Caco-2 (cell line): ENCODE results near the gene MLC1. TPM values are rescaled to one million over a fixed set of nuclear protein-coding genes. Genes with fewer than 3 reads are reported as not detected.

ENCODE experiments used
- BruUV-seq: library from RNA; stranded (reverse); fragments of 400-500 nt; replicated peaks from 2 replicates; lab custom pipeline; 2021; lab: Mats Ljungman, UMichigan
- CTCF ChIA-PET: fragments of 300-600 bp; sonication (Branson Sonifier 250); formaldehyde crosslinking; loops from one replicate; lab custom pipeline; 2022; ENCODE audit warnings: antibody characterized with exemption; lab: Charles Lee
- POLR2A ChIA-PET: fragments of 300-600 bp; sonication (Branson Sonifier 250); formaldehyde crosslinking; loops from one replicate; lab custom pipeline; 2022; ENCODE audit warnings: antibody characterized with exemption; lab: Charles Lee
- DNase-seq, 2 experiments: peaks; one replicate each; pipeline versions ENCODE4 v3.0.0 to v3.0.0-alpha.2; 2020 to 2022
- H3K27me3 ChIP-seq: replicated peaks from 2 replicates; pipeline ENCODE4 v1.6.0; 2011; ENCODE audit warnings: low read length; ENCODE audit not compliant: control insufficient read depth, insufficient read depth
- H3K36me3 ChIP-seq: 2 replicates; pipeline ENCODE4 v1.5.1; 2011; ENCODE audit warnings: low read length; ENCODE audit not compliant: control insufficient read depth, insufficient read depth
- H3K4me1 ChIP-seq: fragments of 250-450 bp; sonication (Bioruptor Pico); 2 replicates; pipeline ENCODE4 v1.5.1; 2020; ENCODE audit warnings: mild to moderate bottlenecking
- H3K4me3 ChIP-seq: 2 replicates; pipeline ENCODE4 v1.5.1; 2011; ENCODE audit warnings: low read depth, mild to moderate bottlenecking, control low read depth, low read length
- H3K9me3 ChIP-seq: fragments of 250-450 bp; sonication (Bioruptor Pico); 2 replicates; pipeline ENCODE4 v1.5.1; 2020; ENCODE audit warnings: mild to moderate bottlenecking, moderate library complexity
- H3K27ac Mint-ChIP-seq: one replicate; pipeline ENCODE4 v1.8.0; 2022; ENCODE audit warnings: mixed read lengths; ENCODE audit not compliant: unreplicated experiment
- H3K27me3 Mint-ChIP-seq: one replicate; pipeline ENCODE4 v1.8.0; 2022; ENCODE audit warnings: mixed read lengths; ENCODE audit not compliant: insufficient read depth, unreplicated experiment
- H3K36me3 Mint-ChIP-seq: one replicate; pipeline ENCODE4 v1.8.0; 2022; ENCODE audit warnings: mild to moderate bottlenecking, mixed read lengths; ENCODE audit not compliant: insufficient read depth, unreplicated experiment
- H3K4me1 Mint-ChIP-seq: one replicate; pipeline ENCODE4 v1.8.0; 2022; ENCODE audit warnings: low read depth, mixed read lengths; ENCODE audit not compliant: unreplicated experiment
- H3K4me3 Mint-ChIP-seq: one replicate; pipeline ENCODE4 v1.8.0; 2022; ENCODE audit warnings: mild to moderate bottlenecking, moderate library complexity, mixed read lengths; ENCODE audit not compliant: unreplicated experiment
- H3K9me3 Mint-ChIP-seq: one replicate; pipeline ENCODE4 v1.8.0; 2022; ENCODE audit warnings: mixed read lengths; ENCODE audit not compliant: unreplicated experiment
- CTCF ChIP-seq, 2 experiments: fragments of 200-600 bp in 1 of 2; IDR thresholded peaks; 1 replicate in 1 of 2; 2 replicates in 1 of 2; pipeline versions ENCODE4 v1.5.1 to v1.8.0; 2011 to 2022; ENCODE audit warnings: antibody characterized with exemption in 1 of 2, control low read depth in 1 of 2, inconsistent platforms in 1 of 2, low read depth in 1 of 2, low read length in 1 of 2, mild to moderate bottlenecking in 1 of 2, moderate library complexity in 1 of 2; ENCODE audit not compliant: insufficient read depth in 1 of 2, severe bottlenecking in 1 of 2, unreplicated experiment in 1 of 2
- intact Hi-C: fragments of 100-400 bp; cut with micrococcal nuclease; formaldehyde crosslinking; loops from one replicate; pipeline ENCODE4 v1.10.0; 2022; ENCODE audit not compliant: unreplicated experiment
- total RNA-seq: library from RNA; stranded (reverse); gene quantifications from 2 replicates; pipeline ENCODE4 v1.2.3, GENCODE V29; 2022

The MLC1 gene
- total RNA-seq, 1 experiment from 2014 or later: 0.14 TPM

GRCh38 chr22:50129121-50129736, 44.0 kb upstream of the MLC1 start:
- H3K9me3 Mint-ChIP-seq: peaks cover 6% of the 10 kb centered on the region
- POLR2A ChIA-PET: no interaction called here
- no peaks in the 10 kb centered on the region for H3K36me3 Mint-ChIP-seq
- CTCF ChIA-PET: interaction anchor here (0.6 kb wide), 1 partner anchor 19 kb away, joined by 3 read pairs; no protein-coding TSS in a partner anchor
- intact Hi-C loops: no loop called here
- H3K27me3 ChIP-seq: no peaks in the 10 kb centered on the region
- H3K4me1 Mint-ChIP-seq: no peaks in the 10 kb centered on the region
- H3K36me3 ChIP-seq: no peaks in the 10 kb centered on the region
- no peaks in the 10 kb centered on the region for H3K4me1 ChIP-seq
- no peak overlapping the region for H3K27ac Mint-ChIP-seq
- no peak overlapping the region for H3K4me3 Mint-ChIP-seq
- no peak for TF ChIP-seq CTCF (IDR thresholded peaks at IDR 0.05; ENCODE audit: insufficient read depth in 1 of 2, low read depth in 1 of 2, low read length in 1 of 2, severe bottlenecking in 1 of 2, unreplicated experiment in 1 of 2)
- DNase-seq: no peak
- H3K4me3 ChIP-seq: no peak overlapping the region
- H3K27me3 Mint-ChIP-seq: no peaks in the 10 kb centered on the region
- no TSS peak for BruUV-seq
- no peaks in the 10 kb centered on the region for H3K9me3 ChIP-seq

DNA sequence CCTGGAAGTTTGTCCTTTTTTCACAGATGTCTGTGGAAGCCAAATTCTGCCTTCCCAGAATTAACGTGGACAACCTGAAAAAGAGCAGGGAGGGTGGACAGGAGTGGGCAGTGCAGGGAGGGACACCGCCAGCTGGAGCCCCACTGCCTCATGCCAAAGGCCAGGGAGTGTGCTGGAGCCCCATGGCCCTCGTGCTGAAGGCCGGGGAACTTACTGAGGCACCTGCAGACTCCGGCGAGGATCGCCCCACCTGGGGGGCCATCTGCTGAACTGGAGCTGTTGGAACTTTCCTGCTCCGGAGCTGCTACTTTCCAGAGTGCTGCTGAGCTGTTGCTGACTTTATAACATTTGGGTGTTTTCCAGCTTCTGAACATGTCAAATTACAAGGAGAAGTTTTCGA, 39.8 kb upstream of the MLC1 start:
- DNase-seq: no peak
- H3K9me3 Mint-ChIP-seq: peaks cover 13% of the 10 kb centered on the region
- no peaks in the 10 kb centered on the region for H3K27me3 Mint-ChIP-seq
- peaks cover 7% of the 10 kb centered on the region for H3K4me1 ChIP-seq
- H3K27me3 ChIP-seq: no peaks in the 10 kb centered on the region
- ChIA-PET POLR2A (no interaction called here), CTCF (no interaction called here)
- H3K4me1 Mint-ChIP-seq: peaks cover 1% of the 10 kb centered on the region
- no peak for TF ChIP-seq CTCF (IDR thresholded peaks at IDR 0.05; ENCODE audit: insufficient read depth in 1 of 2, low read depth in 1 of 2, low read length in 1 of 2, severe bottlenecking in 1 of 2, unreplicated experiment in 1 of 2)
- BruUV-seq: no TSS peak
- peaks cover 4% of the 10 kb centered on the region; the same call in 1 of the 2 replicates for H3K9me3 ChIP-seq
- no peak overlapping the region for H3K4me3 ChIP-seq
- intact Hi-C loops: no loop called here
- peaks cover 6% of the 10 kb centered on the region for H3K36me3 Mint-ChIP-seq
- no peaks in the 10 kb centered on the region for H3K36me3 ChIP-seq
- H3K4me3 Mint-ChIP-seq: no peak overlapping the region
- no peak overlapping the region for H3K27ac Mint-ChIP-seq

DNA sequence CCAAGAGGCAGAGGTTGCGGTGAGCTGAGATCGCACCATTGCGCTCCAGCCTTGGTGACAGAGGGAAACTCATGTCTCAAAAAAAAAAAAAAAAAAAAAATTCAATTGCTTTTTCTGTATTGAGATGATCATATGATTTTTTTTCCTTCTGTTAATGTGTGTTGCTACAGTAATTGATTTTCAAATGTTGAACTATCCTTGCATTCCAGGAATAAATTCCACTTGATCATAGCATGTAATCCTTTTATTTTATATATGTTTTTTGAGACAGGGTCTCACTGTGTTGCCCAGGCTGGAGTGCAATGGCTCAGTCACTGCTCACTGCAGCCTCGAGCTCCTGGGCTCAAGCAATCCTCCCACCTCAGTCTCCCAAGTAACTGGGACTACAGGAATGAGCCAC, 37.9 kb upstream of the MLC1 start:
- H3K36me3 ChIP-seq: no peaks in the 10 kb centered on the region
- no peaks in the 10 kb centered on the region for H3K27me3 ChIP-seq
- H3K9me3 Mint-ChIP-seq: peaks cover 13% of the 10 kb centered on the region
- CTCF ChIA-PET: no interaction called here
- no peak for TF ChIP-seq CTCF (IDR thresholded peaks at IDR 0.05; ENCODE audit: insufficient read depth in 1 of 2, low read depth in 1 of 2, low read length in 1 of 2, severe bottlenecking in 1 of 2, unreplicated experiment in 1 of 2)
- H3K9me3 ChIP-seq: peaks cover 4% of the 10 kb centered on the region; the same call in 1 of the 2 replicates
- peaks cover 14% of the 10 kb centered on the region for H3K4me1 Mint-ChIP-seq
- H3K27ac Mint-ChIP-seq: no peak overlapping the region
- H3K4me3 Mint-ChIP-seq: no peak overlapping the region
- no peak overlapping the region for H3K4me3 ChIP-seq
- no peaks in the 10 kb centered on the region for H3K27me3 Mint-ChIP-seq
- H3K4me1 ChIP-seq: peaks cover 25% of the 10 kb centered on the region
- POLR2A ChIA-PET: no interaction called here
- peaks cover 13% of the 10 kb centered on the region for H3K36me3 Mint-ChIP-seq
- no TSS peak for BruUV-seq
- intact Hi-C loops: no loop called here
- DNase-seq: no peak
